Measurements from ENCODE around the gene MALAT1.

MALAT1 gene

GRCh38 chr11:65503949-65504673 lies 5.3 kb downstream of the MALAT1 start:
- TF ChIP-seq ZBTB7A (IDR thresholded peaks at IDR 0.05; ENCODE audit: low read depth): no peak
- no peak for TF ChIP-seq EGR1 (IDR thresholded peaks at IDR 0.05)
- TF ChIP-seq USF1 (IDR thresholded peaks at IDR 0.05): no peak
- TF ChIP-seq TCF12 (IDR thresholded peaks at IDR 0.05; ENCODE audit: low read depth): no peak
- no peak for TF ChIP-seq NFIC (IDR thresholded peaks at IDR 0.05)
- no peak for TF ChIP-seq MAX (IDR thresholded peaks at IDR 0.05)
- TF ChIP-seq TAF1 (IDR thresholded peaks at IDR 0.05; ENCODE audit: low read depth): no peak
- no peak for TF ChIP-seq YY1 (IDR thresholded peaks at IDR 0.05; ENCODE audit: low read depth)
- TF ChIP-seq CREB1 (IDR thresholded peaks at IDR 0.05; ENCODE audit: low read depth): no peak
- no peak for TF ChIP-seq RAD21 (IDR thresholded peaks at IDR 0.05; ENCODE audit: low read depth)
- no peak for TF ChIP-seq FOXM1 (IDR thresholded peaks at IDR 0.05; ENCODE audit: borderline replicate concordance, low read depth)
- no peak for TF ChIP-seq EP300 (IDR thresholded peaks at IDR 0.05; ENCODE audit: borderline replicate concordance)
- no peak for TF ChIP-seq CEBPB (IDR thresholded peaks at IDR 0.05)
- TF ChIP-seq REST (IDR thresholded peaks at IDR 0.05; ENCODE audit: low read depth): no peak
- TF ChIP-seq TEAD4 (IDR thresholded peaks at IDR 0.05): no peak

- TF ChIP-seq YY1 (IDR thresholded peaks at IDR 0.05; ENCODE audit: low read depth): no peak
- TF ChIP-seq TEAD4 (IDR thresholded peaks at IDR 0.05): no peak
- no peak for TF ChIP-seq EGR1 (IDR thresholded peaks at IDR 0.05)
- no peak for TF ChIP-seq NFIC (IDR thresholded peaks at IDR 0.05)
- no peak for TF ChIP-seq CREB1 (IDR thresholded peaks at IDR 0.05; ENCODE audit: low read depth)
- no peak for TF ChIP-seq RAD21 (IDR thresholded peaks at IDR 0.05; ENCODE audit: low read depth)
Observed at GRCh38 chr11:65504674-65505465, 6.0 kb downstream of the MALAT1 start.

GRCh38 chr11:65505466-65506289 lies 6.8 kb downstream of the MALAT1 start:
- TF ChIP-seq USF1 (IDR thresholded peaks at IDR 0.05) (no peak), NFIC (IDR thresholded peaks at IDR 0.05) (no peak), YY1 (IDR thresholded peaks at IDR 0.05; ENCODE audit: low read depth) (no peak), FOXM1 (IDR thresholded peaks at IDR 0.05; ENCODE audit: borderline replicate concordance, low read depth) (no peak), CREB1 (IDR thresholded peaks at IDR 0.05; ENCODE audit: low read depth) (no peak), CEBPB (IDR thresholded peaks at IDR 0.05) (no peak), EP300 (IDR thresholded peaks at IDR 0.05; ENCODE audit: borderline replicate concordance) (no peak), MAX (IDR thresholded peaks at IDR 0.05) (no peak), ZBTB7A (IDR thresholded peaks at IDR 0.05; ENCODE audit: low read depth) (no peak), TEAD4 (IDR thresholded peaks at IDR 0.05) (no peak), TCF12 (IDR thresholded peaks at IDR 0.05; ENCODE audit: low read depth) (no peak), EGR1 (IDR thresholded peaks at IDR 0.05) (no peak), RAD21 (IDR thresholded peaks at IDR 0.05; ENCODE audit: low read depth) (no peak), REST (IDR thresholded peaks at IDR 0.05; ENCODE audit: low read depth) (no peak), TAF1 (IDR thresholded peaks at IDR 0.05; ENCODE audit: low read depth) (no peak)

GRCh38 chr11:65506290-65506771 lies 7.5 kb downstream of the MALAT1 start:
- TF ChIP-seq NFIC (IDR thresholded peaks at IDR 0.05): 0 out of 2 replicates have a peak, but pooled peaks have one; percentile 7
- no peak for TF ChIP-seq EP300 (IDR thresholded peaks at IDR 0.05; ENCODE audit: borderline replicate concordance)
- TF ChIP-seq ZBTB7A (IDR thresholded peaks at IDR 0.05; ENCODE audit: low read depth): no peak
- TF ChIP-seq USF1 (IDR thresholded peaks at IDR 0.05): no peak
- TF ChIP-seq YY1 (IDR thresholded peaks at IDR 0.05; ENCODE audit: low read depth): no peak
- TF ChIP-seq TCF12 (IDR thresholded peaks at IDR 0.05; ENCODE audit: low read depth): no peak
- TF ChIP-seq FOXM1 (IDR thresholded peaks at IDR 0.05; ENCODE audit: borderline replicate concordance, low read depth): no peak
- no peak for TF ChIP-seq RAD21 (IDR thresholded peaks at IDR 0.05; ENCODE audit: low read depth)
- TF ChIP-seq MAX (IDR thresholded peaks at IDR 0.05): no peak
